ENCODE results near the gene SPATA45.
A peak's percentile ranks its signal among the peaks of the same experiment; 100 is the strongest.
"Not testable (repeated sequence)": the region's sequence is repeated elsewhere in the genome, so short reads cannot be mapped to it uniquely, and the experiment has no call there.

Gene SPATA45

GRCh38 chr1:212862111-212862690, 14.8 kb upstream of the SPATA45 start:
- H3K36me3 ChIP-seq, result peaks cover 36% of the 10 kb centered on the region
- TF ChIP-seq Cebpa-rat (IDR thresholded peaks at IDR 0.05), result no peak
- H3K4me3 ChIP-seq, result no peak overlapping the region
- no peak overlapping the region for H3K27ac ChIP-seq
- H3K4me2 ChIP-seq, result 0 out of 2 replicates have a peak overlapping the region, but pooled peaks have one; percentile 96
- H4K20me1 ChIP-seq, result peaks cover 38% of the 10 kb centered on the region
- H3K9ac ChIP-seq, result no peak overlapping the region
- H3K9me3 ChIP-seq, result peaks cover 12% of the 10 kb centered on the region; the same call in 1 of the 2 replicates
- no peaks in the 10 kb centered on the region for H3K27me3 ChIP-seq
- H3K4me1 ChIP-seq, result peaks cover 30% of the 10 kb centered on the region

DNA sequence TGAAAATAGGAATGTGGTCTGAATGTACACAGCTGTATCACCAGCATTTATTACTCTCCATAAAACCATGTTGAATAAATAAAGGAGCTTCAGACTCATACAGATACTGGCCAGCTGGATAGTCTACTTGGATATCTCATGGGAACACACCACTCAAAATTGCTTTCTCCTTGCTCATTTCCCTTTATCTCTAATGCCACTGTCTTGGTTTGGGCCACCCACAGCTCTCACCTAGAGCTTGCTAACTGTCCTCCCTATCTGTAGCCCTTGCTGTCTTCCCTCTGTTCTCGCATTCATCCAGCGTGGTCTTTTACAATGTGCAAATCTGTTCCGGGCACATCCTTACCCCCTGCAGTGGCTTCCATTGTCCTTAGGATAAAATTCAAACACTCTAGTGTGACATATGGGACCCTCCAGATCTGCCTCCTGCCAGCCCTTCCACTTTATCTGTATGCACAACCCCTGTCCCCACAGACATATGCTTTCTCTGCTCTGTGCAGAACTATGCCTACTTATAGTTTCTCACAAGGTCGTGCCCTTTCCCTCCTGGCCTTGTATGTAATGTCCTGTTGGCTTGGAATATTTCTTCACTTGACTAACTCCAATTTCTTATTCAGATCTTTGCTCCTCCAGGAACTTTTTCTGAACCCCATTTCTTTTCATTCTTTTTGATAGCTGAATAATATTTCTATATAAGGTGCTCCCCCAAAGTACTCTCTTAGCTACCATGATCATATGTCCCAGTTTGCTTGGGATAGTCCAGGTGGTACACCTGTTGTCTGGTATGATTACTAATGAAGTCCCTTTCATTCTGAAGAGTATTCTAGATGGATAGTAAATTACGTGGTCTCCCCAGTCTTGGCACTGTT, 13.5 kb upstream of the SPATA45 start:
- H3K27me3 ChIP-seq, result no peaks in the 10 kb centered on the region
- H3K36me3 ChIP-seq, result peaks cover 36% of the 10 kb centered on the region
- H3K27ac ChIP-seq, result no peak overlapping the region
- peaks cover 38% of the 10 kb centered on the region for H4K20me1 ChIP-seq
- TF ChIP-seq Cebpa-rat (IDR thresholded peaks at IDR 0.05), result no peak
- H3K4me3 ChIP-seq, result peak overlapping the region; percentile 90; the same call in 1 of the 2 replicates
- H3K9me3 ChIP-seq, result peaks cover 12% of the 10 kb centered on the region; the same call in 1 of the 2 replicates
- H3K4me1 ChIP-seq, result peaks cover 40% of the 10 kb centered on the region
- H3K9ac ChIP-seq, result no peak overlapping the region
- peak overlapping the region; percentile 96 for H3K4me2 ChIP-seq

DNA sequence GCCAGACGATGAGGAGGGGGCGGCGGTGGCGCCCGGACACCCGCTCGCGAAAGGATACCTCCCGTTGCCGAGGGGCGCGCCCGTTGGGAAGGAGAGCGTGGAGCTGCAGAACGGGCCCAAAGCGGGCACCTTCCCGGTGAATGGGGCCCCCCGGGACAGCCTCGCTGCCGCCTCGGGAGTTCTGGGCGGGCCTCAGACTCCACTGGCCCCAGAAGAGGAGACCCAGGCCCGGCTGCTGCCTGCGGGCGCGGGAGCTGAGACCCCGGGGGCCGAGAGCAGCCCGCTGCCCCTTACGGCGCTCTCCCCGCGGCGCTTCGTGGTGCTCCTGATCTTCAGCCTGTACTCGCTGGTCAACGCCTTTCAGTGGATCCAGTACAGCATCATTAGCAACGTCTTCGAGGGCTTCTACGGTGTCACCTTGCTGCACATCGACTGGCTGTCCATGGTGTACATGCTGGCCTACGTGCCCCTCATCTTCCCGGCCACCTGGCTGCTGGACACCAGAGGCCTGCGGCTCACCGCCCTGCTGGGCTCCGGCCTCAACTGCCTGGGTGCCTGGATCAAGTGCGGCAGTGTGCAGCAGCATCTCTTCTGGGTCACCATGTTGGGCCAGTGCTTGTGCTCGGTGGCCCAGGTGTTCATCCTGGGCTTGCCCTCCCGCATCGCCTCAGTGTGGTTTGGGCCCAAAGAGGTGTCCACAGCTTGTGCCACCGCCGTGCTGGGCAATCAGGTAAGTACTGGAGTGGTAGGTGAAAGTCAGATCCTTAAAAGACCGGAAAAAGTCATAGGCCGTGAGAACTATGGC, 11.2 kb upstream of the SPATA45 start:
- peak overlapping the region; percentile 90 for H3K4me3 ChIP-seq
- peak overlapping the region; percentile 96 for H3K4me2 ChIP-seq
- peaks cover 40% of the 10 kb centered on the region for H3K4me1 ChIP-seq
- H3K27ac ChIP-seq, result peak overlapping the region; percentile 86
- peaks cover 12% of the 10 kb centered on the region; the same call in 1 of the 2 replicates for H3K9me3 ChIP-seq
- H3K36me3 ChIP-seq, result peaks cover 22% of the 10 kb centered on the region
- peaks cover 32% of the 10 kb centered on the region for H4K20me1 ChIP-seq
- H3K9ac ChIP-seq, result peak overlapping the region; percentile 91
- TF ChIP-seq Cebpa-rat (IDR thresholded peaks at IDR 0.05), result no peak
- H3K27me3 ChIP-seq, result no peaks in the 10 kb centered on the region

GRCh38 chr1:212857992-212858460, 10.6 kb upstream of the SPATA45 start, which contains the start of gene FLVCR1:
Gene FLVCR1, plus strand, starts transcription at chr1:212858275. Its CDS starts 178 bp downstream, at chr1:212858453.
- no peak for TF ChIP-seq Cebpa-rat (IDR thresholded peaks at IDR 0.05)
- peaks cover 22% of the 10 kb centered on the region for H3K36me3 ChIP-seq
- peak within 1 kb of the TSS; percentile 96 for H3K4me2 ChIP-seq
- peaks cover 40% of the 10 kb centered on the region for H3K4me1 ChIP-seq
- peaks cover 25% of the 10 kb centered on the region for H4K20me1 ChIP-seq
- no peaks in the 10 kb centered on the region for H3K27me3 ChIP-seq
- H3K9ac ChIP-seq, result peak within 1 kb of the TSS; percentile 91
- H3K27ac ChIP-seq, result peak within 1 kb of the TSS; percentile 86
- peak within 1 kb of the TSS; percentile 90 for H3K4me3 ChIP-seq
- peaks cover 12% of the 10 kb centered on the region; the same call in 1 of the 2 replicates for H3K9me3 ChIP-seq

- no peak for TF ChIP-seq Cebpa-rat (IDR thresholded peaks at IDR 0.05)
- H3K36me3 ChIP-seq, result peaks cover 17% of the 10 kb centered on the region
- H3K9me3 ChIP-seq, result peaks cover 11% of the 10 kb centered on the region
- no peaks in the 10 kb centered on the region for H3K27me3 ChIP-seq
- peak overlapping the region; percentile 90 for H3K4me3 ChIP-seq
- H3K27ac ChIP-seq, result no peak overlapping the region
- peaks cover 40% of the 10 kb centered on the region for H3K4me1 ChIP-seq
- peak overlapping the region; percentile 78 for H3K4me2 ChIP-seq
- H4K20me1 ChIP-seq, result peaks cover 24% of the 10 kb centered on the region
- peak overlapping the region; percentile 91; the same call in 1 of the 2 replicates for H3K9ac ChIP-seq
These were observed 9.3 kb upstream of the SPATA45 start for GRCh38 chr1:212856755-212857154.

DNA sequence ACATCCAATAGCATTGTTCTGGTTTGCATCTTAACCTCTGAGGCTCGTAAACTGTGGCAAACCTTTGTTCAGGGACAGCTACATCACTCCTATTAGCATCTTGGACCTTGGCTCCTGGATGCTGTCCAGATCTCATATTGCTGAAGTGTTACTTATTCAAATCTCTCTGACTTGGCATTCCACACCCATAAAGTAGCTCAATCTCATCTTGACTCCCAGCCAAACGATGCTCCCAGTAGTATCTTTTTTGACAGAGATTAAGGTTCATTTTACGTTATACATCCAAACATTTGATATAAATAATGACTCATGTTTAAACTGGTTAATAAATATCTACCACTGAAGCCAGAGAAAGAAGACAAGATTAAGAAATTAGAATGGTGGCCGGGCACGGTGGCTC, 6.2 kb upstream of the SPATA45 start:
- no peak overlapping the region for H3K4me3 ChIP-seq
- peaks cover 13% of the 10 kb centered on the region for H3K4me1 ChIP-seq

GRCh38 chr1:212852105-212852688, 4.7 kb upstream of the SPATA45 start:
- no peak overlapping the region for H3K4me2 ChIP-seq
- H3K27me3 ChIP-seq, result no peaks in the 10 kb centered on the region
- H3K27ac ChIP-seq, result no peak overlapping the region
- no peak for TF ChIP-seq Cebpa-rat (IDR thresholded peaks at IDR 0.05)
- peaks cover 10% of the 10 kb centered on the region for H3K4me1 ChIP-seq
- H3K4me3 ChIP-seq, result no peak overlapping the region
- H3K9me3 ChIP-seq, result no peaks in the 10 kb centered on the region; the same call in 1 of the 2 replicates
- H3K36me3 ChIP-seq, result peaks cover 6% of the 10 kb centered on the region; the same call in 1 of the 2 replicates
- no peaks in the 10 kb centered on the region for H4K20me1 ChIP-seq
- no peak overlapping the region for H3K9ac ChIP-seq

More for the DNA sequence above, 6.2 kb upstream of the SPATA45 start:
- no peak for TF ChIP-seq Cebpa-rat (IDR thresholded peaks at IDR 0.05)
- H3K36me3 ChIP-seq, result peaks cover 6% of the 10 kb centered on the region; the same call in 1 of the 2 replicates
- H3K27me3 ChIP-seq, result no peaks in the 10 kb centered on the region
- no peak overlapping the region for H3K9ac ChIP-seq
- H3K27ac ChIP-seq, result no peak overlapping the region
- 0 out of 2 replicates have a peak, but pooled peaks cover under 1% of the 10 kb centered on the region for H4K20me1 ChIP-seq
- no peak overlapping the region for H3K4me2 ChIP-seq
- no peaks in the 10 kb centered on the region; the same call in 1 of the 2 replicates for H3K9me3 ChIP-seq

- not testable (repeated sequence) for H3K27ac ChIP-seq, H3K9ac ChIP-seq, H3K4me1 ChIP-seq, H3K36me3 ChIP-seq, H3K27me3 ChIP-seq, H4K20me1 ChIP-seq, H3K4me2 ChIP-seq, H3K4me3 ChIP-seq
- H3K9me3 ChIP-seq, result peaks cover 18% of the 10 kb centered on the region
These were observed 2.9 kb downstream of the SPATA45 start for GRCh38 chr1:212844521-212844920.

GRCh38 chr1:212838145-212838544, 9.3 kb downstream of the SPATA45 start:
- TF ChIP-seq Cebpa-rat (IDR thresholded peaks at IDR 0.05), result no peak

GRCh38 chr1:212833211-212834207, 13.9 kb downstream of the SPATA45 start:
- H3K27me3 ChIP-seq, H3K9ac ChIP-seq, H3K4me3 ChIP-seq, H3K4me1 ChIP-seq, H4K20me1 ChIP-seq, H3K9me3 ChIP-seq, H3K27ac ChIP-seq, H3K36me3 ChIP-seq: not testable (repeated sequence)
- peak overlapping the region; percentile 7; the same call in 1 of the 2 replicates for H3K4me2 ChIP-seq

More at GRCh38 chr1:212838145-212838544, 9.3 kb downstream of the SPATA45 start:
- Histone ChIP-seq H3K4me1 (peaks cover 9% of the 10 kb centered on the region), H3K27ac (no peak overlapping the region), H3K4me2 (no peak overlapping the region), H4K20me1 (no peaks in the 10 kb centered on the region), H3K9me3 (no peaks in the 10 kb centered on the region), H3K4me3 (no peak overlapping the region), H3K36me3 (no peaks in the 10 kb centered on the region), H3K27me3 (no peaks in the 10 kb centered on the region), H3K9ac (no peak overlapping the region)

Measured in BLaER1 (cell line).